RWPE2 (cell line): ENCODE data around the gene ACSL6.

Experiments
- ATAC-seq: fragments of 200-7000 bp; cut with Tn5 transposase; 3 replicates; pipeline ENCODE4 v1.9.1; 2021; ENCODE audit warnings: low read depth
- DNase-seq: peaks from one replicate; pipeline ENCODE4 v3.0.0-alpha.2; 2020; ENCODE audit warnings: low spot score
- H3K27ac ChIP-seq: fragments of 450-650 bp; 2 replicates; pipeline ENCODE4 v1.5.1; 2017; ENCODE audit warnings: mild to moderate bottlenecking; ENCODE audit not compliant: poor library complexity, severe bottlenecking
- H3K27me3 ChIP-seq: fragments of 250-450 bp; sonication (Bioruptor Pico); 2 replicates; pipeline ENCODE4 v1.5.1; 2021; ENCODE audit warnings: mild to moderate bottlenecking, moderate library complexity; ENCODE audit not compliant: insufficient read depth, poor library complexity, severe bottlenecking
- H3K36me3 ChIP-seq: fragments of 250-450 bp; sonication (Bioruptor Pico); 2 replicates; pipeline ENCODE4 v1.5.1; 2020; ENCODE audit warnings: low read depth, mild to moderate bottlenecking, moderate library complexity
- H3K4me1 ChIP-seq: fragments of 250-450 bp; sonication (Bioruptor Pico); 2 replicates; pipeline ENCODE4 v1.5.1; 2021; ENCODE audit warnings: mild to moderate bottlenecking, moderate library complexity; ENCODE audit not compliant: insufficient read depth, poor library complexity, severe bottlenecking
- H3K4me3 ChIP-seq: fragments of 250-450 bp; sonication (Bioruptor Pico); 2 replicates; pipeline ENCODE4 v1.5.1; 2021; ENCODE audit warnings: mild to moderate bottlenecking, moderate library complexity; ENCODE audit not compliant: severe bottlenecking
- H3K9me3 ChIP-seq: fragments of 250-450 bp; sonication (Bioruptor Pico); 2 replicates; pipeline ENCODE4 v1.5.1; 2021; ENCODE audit warnings: mild to moderate bottlenecking, moderate library complexity; ENCODE audit not compliant: severe bottlenecking
- CTCF ChIP-seq: fragments of 450-650 bp; IDR thresholded peaks from one replicate; pipeline ENCODE4 v1.5.1; 2017; ENCODE audit warnings: mild to moderate bottlenecking, moderate library complexity; ENCODE audit not compliant: poor library complexity, severe bottlenecking

The ACSL6 gene

GRCh38 chr5:131944702-131945550 lies 66.5 kb downstream of the ACSL6 start:
- no peak for DNase-seq
- H3K36me3 ChIP-seq = no peaks in the 10 kb centered on the region
- H3K4me3 ChIP-seq = no peak overlapping the region
- H3K4me1 ChIP-seq = no peaks in the 10 kb centered on the region
- no peak for TF ChIP-seq CTCF
- no peak overlapping the region for H3K27ac ChIP-seq
- no peaks in the 10 kb centered on the region for H3K9me3 ChIP-seq
- no peak for ATAC-seq
- H3K27me3 ChIP-seq = peaks cover 6% of the 10 kb centered on the region

- H3K27ac ChIP-seq = no peak overlapping the region
- H3K36me3 ChIP-seq = no peaks in the 10 kb centered on the region
- H3K27me3 ChIP-seq = peaks cover 14% of the 10 kb centered on the region
- no peak for DNase-seq
- no peaks in the 10 kb centered on the region for H3K4me1 ChIP-seq
- H3K4me3 ChIP-seq = no peak overlapping the region
- no peaks in the 10 kb centered on the region for H3K9me3 ChIP-seq
- no peak for ATAC-seq
- no peak for TF ChIP-seq CTCF
These were observed 67.5 kb downstream of the ACSL6 start for GRCh38 chr5:131943916-131944315.

- no peaks in the 10 kb centered on the region for H3K4me1 ChIP-seq
- no peaks in the 10 kb centered on the region for H3K9me3 ChIP-seq
- H3K27me3 ChIP-seq = peaks cover 14% of the 10 kb centered on the region
- H3K36me3 ChIP-seq = no peaks in the 10 kb centered on the region
- H3K4me3 ChIP-seq = no peak overlapping the region
- no peak for TF ChIP-seq CTCF
- no peak overlapping the region for H3K27ac ChIP-seq
- DNase-seq (no peak), ATAC-seq (no peak)
These were observed 69.4 kb downstream of the ACSL6 start for GRCh38 chr5:131942016-131942415.

- H3K4me3 ChIP-seq = no peak overlapping the region
- H3K9me3 ChIP-seq = no peaks in the 10 kb centered on the region
- ATAC-seq (no peak), DNase-seq (no peak)
- H3K27me3 ChIP-seq = peaks cover 18% of the 10 kb centered on the region
- H3K36me3 ChIP-seq = no peaks in the 10 kb centered on the region
- no peak overlapping the region for H3K27ac ChIP-seq
- no peaks in the 10 kb centered on the region for H3K4me1 ChIP-seq
- TF ChIP-seq CTCF = no peak
These were observed 71.6 kb downstream of the ACSL6 start for GRCh38 chr5:131939690-131940345.

GRCh38 chr5:131932235-131932634 lies 79.2 kb downstream of the ACSL6 start:
- no peak for DNase-seq
- Histone ChIP-seq H3K4me3 (no peak overlapping the region), H3K9me3 (peaks cover 9% of the 10 kb centered on the region), H3K27me3 (peaks cover 13% of the 10 kb centered on the region), H3K4me1 (no peaks in the 10 kb centered on the region), H3K27ac (no peak overlapping the region), H3K36me3 (no peaks in the 10 kb centered on the region)
- TF ChIP-seq CTCF = no peak
- no peak for ATAC-seq
